ENCODE measurements around the gene RUSC1.

GRCh38 chr1:155309423-155310021, 11.2 kb upstream of the RUSC1 start:
- TF ChIP-seq SP2 (tag by site-specific recombination; IDR thresholded peaks at IDR 0.05) (peak; percentile 29; the same call in 1 of the 2 replicates), CTCF (tag by site-specific recombination; IDR thresholded peaks at IDR 0.05) (peak; percentile 46; the same call in 1 of the 2 replicates), ZNF292 (tag by site-specific recombination; IDR thresholded peaks at IDR 0.05; ENCODE audit: borderline replicate concordance, low read depth) (no peak), ZBTB21 (tag by site-specific recombination; IDR thresholded peaks at IDR 0.05) (no peak), ZNF664 (tag by site-specific recombination; IDR thresholded peaks at IDR 0.05) (no peak), REST (tag by site-specific recombination; IDR thresholded peaks at IDR 0.05) (no peak), WT1 (tag by site-specific recombination; IDR thresholded peaks at IDR 0.05) (no peak), ZNF169 (tag by site-specific recombination; IDR thresholded peaks at IDR 0.05) (no peak), ZNF174 (tag by site-specific recombination; IDR thresholded peaks at IDR 0.05) (no peak)
